ENCODE data around the gene CDK11A.
"Not testable (repeated sequence)": the region's sequence is repeated elsewhere in the genome, so short reads cannot be mapped to it uniquely, and the experiment has no call there.

The CDK11A gene

GRCh38 chr1:1726088-1726487, 1.9 kb upstream of the CDK11A start:
- not testable (repeated sequence) for DNase-seq (ENCODE audit: low read depth)

- no peak for DNase-seq (ENCODE audit: low read depth)
Observed at GRCh38 chr1:1721201-1721600, 3.0 kb downstream of the CDK11A start.

DNA sequence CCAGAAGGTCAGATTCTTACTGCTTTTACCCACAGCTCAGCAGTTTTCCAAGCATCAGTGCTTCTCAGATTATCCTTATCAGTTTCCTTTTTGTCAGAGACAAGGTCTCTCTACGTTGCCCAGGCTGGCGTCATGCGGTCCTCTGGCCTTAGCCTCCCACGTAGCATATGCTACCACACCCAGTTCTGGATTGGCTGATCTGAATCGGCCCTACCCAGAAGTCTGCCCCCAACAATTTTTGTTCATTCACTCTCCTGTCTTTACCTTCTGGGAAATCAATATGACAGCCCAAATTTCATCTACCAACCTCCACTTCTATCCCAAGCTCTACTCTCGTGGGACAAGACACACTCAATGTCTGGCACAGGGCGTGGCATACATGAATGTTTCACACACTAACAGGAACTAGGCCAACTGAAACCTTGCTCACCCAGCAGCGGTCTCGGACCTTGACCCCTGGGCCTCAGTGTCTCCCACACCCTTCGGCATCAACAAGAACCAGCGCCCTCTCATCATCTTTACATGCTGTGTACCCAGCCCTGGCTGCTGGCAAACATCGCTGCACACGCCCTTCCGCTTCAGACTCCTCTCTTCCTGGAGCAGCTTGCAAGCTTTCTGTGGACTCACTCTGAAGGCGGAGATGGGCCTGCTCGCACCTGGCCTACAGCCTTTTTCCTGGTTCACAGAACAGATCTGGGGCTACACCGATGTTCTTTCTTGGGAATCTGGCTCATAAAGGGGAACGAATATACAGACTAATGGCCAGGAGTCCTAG, 8.9 kb downstream of the CDK11A start:
- not testable (repeated sequence) for DNase-seq (ENCODE audit: low read depth)

- DNase-seq (ENCODE audit: low read depth), result not testable (repeated sequence)
Observed at GRCh38 chr1:1707897-1708296, 16.3 kb downstream of the CDK11A start.

DNA sequence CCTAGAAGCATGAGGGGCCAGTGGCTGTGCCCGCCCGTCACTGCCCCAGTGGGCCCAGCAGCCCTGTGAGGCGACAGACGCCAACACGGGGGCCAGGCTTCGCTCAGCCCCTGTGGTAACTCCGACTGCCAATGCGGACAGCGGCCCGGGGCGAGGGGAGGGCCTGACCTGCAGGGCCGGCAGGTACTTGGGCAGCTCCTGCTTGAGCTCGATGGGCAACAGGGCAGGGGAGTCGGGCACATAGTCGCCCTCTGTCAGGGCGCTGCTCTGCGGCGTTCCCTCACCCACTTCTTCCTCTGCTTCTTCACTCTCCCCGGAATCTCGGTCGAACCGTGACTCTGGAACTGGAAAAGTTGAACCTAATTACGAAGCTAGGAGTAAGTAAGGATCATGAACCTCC, 16.9 kb downstream of the CDK11A start:
- DNase-seq (ENCODE audit: low read depth), result not testable (repeated sequence)

GRCh38 chr1:1705623-1706022, 18.5 kb downstream of the CDK11A start:
- DNase-seq (ENCODE audit: low read depth), result not testable (repeated sequence)

DNA sequence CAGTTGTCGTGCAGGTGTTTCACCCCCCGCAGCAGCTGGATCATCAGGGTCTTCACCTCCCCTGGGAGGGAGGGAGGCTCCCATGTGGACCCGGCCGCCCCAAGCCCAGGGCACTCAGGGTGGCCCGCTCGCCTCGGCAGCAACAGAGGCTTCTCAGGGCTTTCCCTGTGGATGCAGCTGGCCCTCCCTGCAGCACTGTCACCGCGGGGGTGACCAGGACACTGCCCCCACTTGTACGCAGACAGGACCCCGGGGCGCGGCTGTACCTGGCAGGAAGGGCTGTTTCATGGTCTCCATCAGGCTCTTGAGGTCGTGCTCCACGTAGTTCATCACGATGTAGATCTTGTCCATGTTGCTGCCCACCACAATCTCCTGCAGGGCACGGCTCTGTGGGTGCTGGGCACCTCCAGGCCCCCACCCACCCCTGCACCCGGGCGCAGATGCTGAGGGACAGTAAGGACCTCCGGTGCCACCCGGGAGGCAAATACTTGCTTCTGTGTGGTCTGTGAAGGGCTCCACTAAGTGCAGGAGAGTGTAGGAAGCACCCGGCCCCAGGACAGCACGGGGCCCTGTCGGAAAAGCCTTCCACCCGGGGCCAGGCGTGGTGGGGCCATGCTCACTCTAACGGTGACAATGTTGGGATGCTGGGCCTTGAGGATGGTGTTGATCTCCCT, 19.7 kb downstream of the CDK11A start:
- not testable (repeated sequence) for DNase-seq (ENCODE audit: low read depth)

DNA sequence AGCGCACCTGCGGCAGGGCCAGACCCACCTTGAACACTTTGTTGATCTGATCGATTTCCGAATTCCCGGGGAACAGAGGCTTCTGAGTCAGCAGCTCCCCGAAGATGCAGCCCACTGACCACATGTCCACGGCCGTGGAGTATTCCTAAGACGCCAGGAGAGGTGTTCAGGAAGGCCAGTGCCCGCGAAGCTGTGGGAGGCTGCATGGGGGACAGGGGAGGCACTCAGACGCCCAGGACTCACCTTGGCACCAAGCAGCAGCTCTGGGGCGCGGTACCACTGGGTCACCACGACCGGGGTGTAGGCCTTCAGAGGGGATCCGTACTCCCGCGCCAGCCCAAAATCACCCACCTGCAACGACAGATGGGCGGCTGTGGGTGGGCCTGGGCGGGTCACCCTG, 20.4 kb downstream of the CDK11A start:
- DNase-seq (ENCODE audit: low read depth), result no peak

- not testable (repeated sequence) for DNase-seq (ENCODE audit: low read depth)
Observed at GRCh38 chr1:1702506-1702905, 21.7 kb downstream of the CDK11A start.

GRCh38 chr1:1700557-1700956, 23.6 kb downstream of the CDK11A start:
- not testable (repeated sequence) for DNase-seq (ENCODE audit: low read depth)

- not testable (repeated sequence) for DNase-seq (ENCODE audit: low read depth)
Observed at GRCh38 chr1:1700067-1700466, 24.1 kb downstream of the CDK11A start.

DNA sequence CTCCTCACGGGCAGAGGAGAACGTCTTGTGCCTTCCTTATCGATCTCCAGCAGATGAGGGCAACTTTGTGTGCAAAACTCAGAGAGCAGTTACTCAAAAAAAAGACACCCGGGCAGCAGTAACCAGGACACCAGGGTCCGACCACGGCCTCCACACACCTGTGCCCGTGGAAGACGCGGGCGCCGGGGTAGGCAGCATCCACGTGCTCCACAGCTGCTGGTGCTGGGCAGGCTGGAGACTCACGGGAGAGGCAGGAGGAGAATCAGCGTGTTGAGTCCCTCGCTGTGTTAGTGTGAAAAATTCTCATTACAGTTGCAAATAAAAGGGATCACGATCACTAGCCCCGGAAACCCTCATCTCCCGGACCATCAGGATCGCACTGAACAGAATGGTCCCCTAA, 25.1 kb downstream of the CDK11A start:
- not testable (repeated sequence) for DNase-seq (ENCODE audit: low read depth)

GRCh38 chr1:1697358-1698183, 26.6 kb downstream of the CDK11A start:
- not testable (repeated sequence) for DNase-seq (ENCODE audit: low read depth)

DNA sequence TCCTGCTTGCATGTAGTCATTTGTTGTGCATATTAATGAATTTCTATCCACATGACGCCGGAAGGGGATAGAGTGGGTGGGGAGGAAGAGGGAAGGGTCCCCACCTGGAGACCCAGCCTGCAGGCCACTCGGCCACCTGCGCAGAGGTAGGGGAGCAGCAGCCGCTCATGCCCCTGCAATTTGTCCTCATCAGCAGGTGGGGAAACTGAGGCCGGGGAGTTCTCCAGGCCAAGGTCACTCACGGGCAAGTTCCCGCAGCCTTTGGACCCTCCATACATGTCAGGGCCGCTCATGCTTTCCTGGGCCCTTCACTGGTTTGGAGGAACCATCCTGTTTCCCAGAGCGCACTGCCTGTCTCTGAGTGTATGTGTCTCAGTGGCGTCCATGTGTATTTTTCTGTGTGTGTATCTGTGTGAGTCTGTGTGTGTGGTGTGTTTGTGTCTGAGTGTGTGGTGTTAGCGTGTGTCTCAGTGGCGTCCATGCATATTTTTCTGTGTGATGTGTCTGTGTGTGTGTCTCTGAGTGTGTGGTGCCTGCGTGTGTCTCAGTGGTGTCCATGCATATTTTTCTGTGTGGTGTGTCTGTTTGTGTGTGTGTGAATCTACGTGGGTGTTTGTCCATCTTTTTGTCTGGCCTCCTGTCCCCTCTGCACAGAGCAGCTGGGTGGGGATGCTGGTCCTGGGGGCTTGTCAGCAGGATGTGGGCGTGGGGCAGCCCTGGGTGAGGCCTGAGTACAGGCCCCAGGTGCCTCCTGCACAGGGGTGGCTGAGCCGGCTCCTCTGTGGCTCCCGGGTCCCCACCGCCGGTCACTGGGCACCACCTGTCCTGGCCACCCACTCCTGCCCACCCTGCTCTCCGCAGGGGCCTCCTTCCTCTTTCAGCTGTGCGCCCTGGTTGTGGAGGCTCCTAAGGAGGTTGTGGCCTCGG, 27.5 kb downstream of the CDK11A start:
- DNase-seq (ENCODE audit: low read depth), result not testable (repeated sequence)

GRCh38 chr1:1692714-1693647, 31.2 kb downstream of the CDK11A start, which contains the start of gene SLC35E2B:
TSS of gene SLC35E2B (minus strand) at chr1:1692795. CDS start at chr1:1676699, 16,096 bp downstream.
- peak; percentile 75 for DNase-seq (ENCODE audit: low read depth)

GRCh38 chr1:1692324-1692713, 31.8 kb downstream of the CDK11A start:
- peak; percentile 3 for DNase-seq (ENCODE audit: low read depth)

GRCh38 chr1:1691443-1691842, 32.7 kb downstream of the CDK11A start:
- DNase-seq (ENCODE audit: low read depth), result not testable (repeated sequence)

GRCh38 chr1:1689526-1689925, 34.6 kb downstream of the CDK11A start:
- DNase-seq (ENCODE audit: low read depth), result not testable (repeated sequence)

- DNase-seq (ENCODE audit: low read depth), result no peak
Observed at GRCh38 chr1:1687846-1688245, 36.3 kb downstream of the CDK11A start.

GRCh38 chr1:1684031-1684681, 40.0 kb downstream of the CDK11A start:
- DNase-seq (ENCODE audit: low read depth), result no peak
